IMR-90 (cell line): ENCODE data around the gene HMGCS2. TPM values are rescaled to one million over a fixed set of nuclear protein-coding genes. Genes with fewer than 3 reads are reported as not detected.
A peak's percentile ranks its signal among the peaks of the same experiment; 100 is the strongest.

ENCODE experiments used
- ATAC-seq: fragments of 200-7000 bp; cut with Tn5 transposase; 2 replicates; pipeline ENCODE4 v1.9.1; 2020; ENCODE audit warnings: low read depth, mild to moderate bottlenecking, moderate library complexity
- BruUV-seq: library from RNA; stranded (reverse); fragments of 400-500 nt; replicated peaks from 2 replicates; lab custom pipeline; 2021; lab: Mats Ljungman, UMichigan
- CTCF ChIA-PET: fragments of 300-600 bp; formaldehyde crosslinking; extraction: SDS; loops from one replicate; lab custom pipeline; 2021; ENCODE audit warnings: antibody characterized with exemption; lab: Yijun Ruan, JAX
- POLR2A ChIA-PET: fragments of 300-600 bp; sonication (Branson Sonifier 250); formaldehyde crosslinking; loops from one replicate; lab custom pipeline; 2022; ENCODE audit warnings: antibody characterized with exemption; ENCODE audit not compliant: unreplicated experiment; lab: Charles Lee
- DNase-seq: peaks from one replicate; pipeline ENCODE4 v3.0.0; 2013
- H2AFZ ChIP-seq: replicated peaks from 2 replicates; pipeline ENCODE3; 2013; ENCODE audit warnings: low read length, mild to moderate bottlenecking; ENCODE audit not compliant: poor library complexity
- H2AK5ac ChIP-seq: 2 replicates; pipeline ENCODE4 v1.6.1; 2013; ENCODE audit warnings: low read depth, low read length, inconsistent platforms
- H2AK9ac ChIP-seq: replicated peaks from 2 replicates; pipeline ENCODE3; 2013; ENCODE audit warnings: mild to moderate bottlenecking, low read depth, low read length, moderate library complexity; ENCODE audit not compliant: poor library complexity
- H2BK120ac ChIP-seq: 2 replicates; pipeline ENCODE4 v1.6.1; 2013; ENCODE audit warnings: low read depth, low read length, inconsistent platforms
- H2BK15ac ChIP-seq: 3 replicates; pipeline ENCODE4 v1.6.1; 2013; ENCODE audit warnings: low read depth, low read length, inconsistent platforms
- H2BK20ac ChIP-seq: 2 replicates; pipeline ENCODE4 v1.6.1; 2013; ENCODE audit warnings: low read depth, mild to moderate bottlenecking, inconsistent platforms, low read length, moderate library complexity
- H2BK5ac ChIP-seq: 2 replicates; pipeline ENCODE4 v1.6.1; 2013; ENCODE audit warnings: mild to moderate bottlenecking, low read depth, low read length, inconsistent platforms; ENCODE audit not compliant: poor library complexity, severe bottlenecking
- H3K14ac ChIP-seq: replicated peaks from 2 replicates; pipeline ENCODE4 v1.6.1; 2013; ENCODE audit warnings: low read depth, low read length, inconsistent platforms
- H3K18ac ChIP-seq: 2 replicates; pipeline ENCODE4 v1.6.1; 2013; ENCODE audit warnings: low read depth, low read length, control low read depth
- H3K23ac ChIP-seq: 2 replicates; pipeline ENCODE4 v1.6.1; 2013; ENCODE audit warnings: low read depth, low read length, inconsistent platforms
- H3K27ac ChIP-seq: 2 replicates; pipeline ENCODE4 v1.5.1; 2013; ENCODE audit warnings: mild to moderate bottlenecking, control low read depth, low read length; ENCODE audit not compliant: insufficient read depth
- H3K27me3 ChIP-seq: 2 replicates; pipeline ENCODE4 v1.6.1; 2013; ENCODE audit warnings: low read length; ENCODE audit not compliant: control insufficient read depth, insufficient read depth
- H3K36me3 ChIP-seq: 2 replicates; pipeline ENCODE4 v1.6.1; 2013; ENCODE audit warnings: low read length, mixed read lengths; ENCODE audit not compliant: control insufficient read depth, insufficient read depth
- H3K4ac ChIP-seq: 2 replicates; pipeline ENCODE4 v1.6.1; 2013; ENCODE audit warnings: low read depth, low read length, inconsistent platforms
- H3K4me1 ChIP-seq: 2 replicates; pipeline ENCODE4 v1.6.1; 2013; ENCODE audit warnings: low read length, mixed read lengths; ENCODE audit not compliant: control insufficient read depth, insufficient read depth
- H3K4me2 ChIP-seq: 2 replicates; pipeline ENCODE4 v1.6.1; 2013; ENCODE audit warnings: low read depth, mild to moderate bottlenecking, control low read depth, low read length, moderate library complexity
- H3K4me3 ChIP-seq: 2 replicates; pipeline ENCODE4 v1.5.1; 2013; ENCODE audit warnings: low read depth, mild to moderate bottlenecking, control low read depth, low read length, moderate library complexity; ENCODE audit not compliant: insufficient read depth
- H3K56ac ChIP-seq: 2 replicates; pipeline ENCODE4 v1.6.1; 2013; ENCODE audit warnings: low read length, inconsistent platforms; ENCODE audit not compliant: insufficient read depth; ENCODE audit errors: extremely low read depth
- H3K79me1 ChIP-seq, 2 experiments: 2 replicates each; pipeline ENCODE4 v1.6.1; 2013; ENCODE audit warnings: low read length in 2 of 2, inconsistent platforms in 1 of 2, low read depth in 1 of 2
- H3K9ac ChIP-seq: 2 replicates; pipeline ENCODE4 v1.6.1; 2013; ENCODE audit warnings: low read depth, low read length, control low read depth
- H3K9me1 ChIP-seq: 2 replicates; pipeline ENCODE4 v1.6.1; 2013; ENCODE audit warnings: low read length, inconsistent platforms; ENCODE audit not compliant: insufficient read depth
- H3K9me3 ChIP-seq: 2 replicates; pipeline ENCODE4 v1.6.1; 2013; ENCODE audit warnings: low read length; ENCODE audit not compliant: control insufficient read depth, insufficient read depth
- H4K20me1 ChIP-seq: 2 replicates; pipeline ENCODE4 v1.6.1; 2013; ENCODE audit warnings: low read length, inconsistent platforms; ENCODE audit not compliant: insufficient read depth
- H4K5ac ChIP-seq: 2 replicates; pipeline ENCODE4 v1.6.1; 2013; ENCODE audit warnings: mild to moderate bottlenecking, low read depth, low read length, control low read depth
- H4K8ac ChIP-seq, 2 experiments: 2 replicates each; pipeline ENCODE4 v1.6.1; 2013; ENCODE audit warnings: low read depth in 2 of 2, low read length in 2 of 2, control low read depth in 1 of 2, inconsistent platforms in 1 of 2
- H4K91ac ChIP-seq: 2 replicates; pipeline ENCODE4 v1.6.1; 2013; ENCODE audit warnings: low read depth, low read length, inconsistent platforms; ENCODE audit not compliant: insufficient read depth
- CEBPB ChIP-seq: IDR thresholded peaks from 2 replicates; pipeline ENCODE4 v1.6.1; 2012; ENCODE audit warnings: low read depth, low read length, improper control_type of control experiment
- MAFK ChIP-seq: IDR thresholded peaks from 2 replicates; pipeline ENCODE4 v1.6.1; 2012; ENCODE audit warnings: low read depth, low read length, improper control_type of control experiment
- SMC3 ChIP-seq: fragments of 150-350 bp; IDR thresholded peaks from 2 replicates; pipeline ENCODE4 v1.6.1; 2016; ENCODE audit warnings: low read depth, mild to moderate bottlenecking, antibody characterized with exemption, low read length, moderate library complexity
- WGBS, 2 experiments: methylation state at CpG; one replicate each; pipeline versions ENCODE4 v1.1.5 to v1.1.7; 2013; ENCODE audit warnings: missing lambda C conversion rate in 2 of 2; ENCODE audit not compliant: insufficient read length in 1 of 2; ENCODE audit errors: extremely low coverage in 2 of 2; 5-methylcytosine and 5-hydroxymethylcytosine counted together
- dilution Hi-C: fragments of 300-500 bp; cut with HindIII; formaldehyde crosslinking; loops from one replicate; pipeline ENCODE4 v1.14.3; 2018; ENCODE audit warnings: low sequenced_read_pairs; ENCODE audit not compliant: unreplicated experiment
- in situ Hi-C: fragments of 300-500 bp; cut with MboI; formaldehyde crosslinking; loops from 3 replicates; pipeline ENCODE4 v1.14.3; 2019; ENCODE audit warnings: low sequenced_read_pairs, inconsistent platforms, mixed read lengths
- intact Hi-C: fragments of 100-400 bp; cut with micrococcal nuclease; formaldehyde crosslinking; loops from 2 replicates; pipeline ENCODE4 v1.10.0; 2022
- polyA plus RNA-seq, 3 experiments: library from polyadenylated mRNA; depleted of rRNA; stranded (reverse); fragments of >200 nt; gene quantifications; 2 replicates each; pipeline ENCODE4 v1.2.3, GENCODE V29; 2012; ENCODE audit warnings: low replicate concordance in 1 of 3
- total RNA-seq: library from RNA; depleted of rRNA; stranded (reverse); fragments of >200 nt; gene quantifications from 2 replicates; pipeline ENCODE4 v1.2.3, GENCODE V29; 2012

HMGCS2 gene
- total and polyA plus RNA-seq, 2 of the 4 experiments (the other 2 are of a cell fraction) = not detected

- no peak overlapping the region for H4K8ac ChIP-seq
- no peak for ATAC-seq
Measured at GRCh38 chr1:119781434-119782210, 12.9 kb upstream of the HMGCS2 start.

More at GRCh38 chr1:119781434-119782210, 12.9 kb upstream of the HMGCS2 start:
- no TSS peak for BruUV-seq
- H2AFZ ChIP-seq = no peak overlapping the region
- WGBS, 2 experiments = 100% methylated on average over 4 of the region's 11 CpGs; no CpG with 5 or more reads in 1 of the 2 experiments
- H3K23ac ChIP-seq = no peak overlapping the region
- in situ Hi-C loops = no loop called here
- H4K5ac ChIP-seq = no peak overlapping the region
- H3K4me2 ChIP-seq = no peak overlapping the region
- no peak overlapping the region; the same call in 1 of the 2 replicates for H3K18ac ChIP-seq
- H2AK5ac ChIP-seq = no peak overlapping the region
- H2BK15ac ChIP-seq = no peak overlapping the region
- H3K4me3 ChIP-seq = no peak overlapping the region
- H3K4me1 ChIP-seq = peaks cover 9% of the 10 kb centered on the region
- no peaks in the 10 kb centered on the region for H3K79me1 ChIP-seq
- no peaks in the 10 kb centered on the region for H3K9me3 ChIP-seq
- TF ChIP-seq SMC3 = no peak
- 0 out of 2 replicates have a peak, but pooled peaks have one; percentile 25 for TF ChIP-seq CEBPB
- peak; percentile 57 for TF ChIP-seq MAFK
- POLR2A ChIA-PET = no interaction called here
- H3K36me3 ChIP-seq = no peaks in the 10 kb centered on the region
- no peak overlapping the region for H3K27ac ChIP-seq
- H4K20me1 ChIP-seq = no peaks in the 10 kb centered on the region
- intact Hi-C loops = loop anchor here (2.0 to 5.0 kb wide), 2 partner anchors 25 to 86 kb away; no protein-coding TSS in a partner anchor
- CTCF ChIA-PET = no interaction called here
- H3K4ac ChIP-seq = no peak overlapping the region
- no peak overlapping the region for H3K14ac ChIP-seq
- no peak for DNase-seq
- dilution Hi-C loops = no loop called here
- H2BK5ac ChIP-seq = no peak overlapping the region
- H2AK9ac ChIP-seq = no peak overlapping the region
- no peaks in the 10 kb centered on the region; the same call in 1 of the 2 replicates for H3K9me1 ChIP-seq
- no peak overlapping the region for H2BK120ac ChIP-seq
- H3K9ac ChIP-seq = no peak overlapping the region
- no peaks in the 10 kb centered on the region for H3K27me3 ChIP-seq
- H2BK20ac ChIP-seq = no peak overlapping the region
- H4K91ac ChIP-seq = no peak overlapping the region
- no peak overlapping the region for H3K56ac ChIP-seq
